Esophagus muscularis mucosa (tissue), 4 donors: ENCODE results near the gene BCAT1. TPM values are rescaled to one million over a fixed set of nuclear protein-coding genes. Genes with fewer than 3 reads are reported as not detected.
"Not testable (repeated sequence)": the region's sequence is repeated elsewhere in the genome, so short reads cannot be mapped to it uniquely, and the experiment has no call there.

Experiments used
- DNase-seq: peaks from one replicate; pipeline ENCODE4 v3.0.0-alpha.2; 2017; ENCODE audit errors: extremely low spot score
- H3K27ac ChIP-seq, 4 donors: fragments of 200-600 bp; sonication (generic); replicated peaks in 1 of 4; 1 replicate in 3 of 4; 2 replicates in 1 of 4; pipeline ENCODE4 v1.5.1; 2016 to 2019; ENCODE audit warnings: mild to moderate bottlenecking in 1 of 4
- H3K27me3 ChIP-seq, 4 donors: fragments of 200-600 bp; sonication (generic); one replicate each; pipeline versions ENCODE4 v1.5.1 to v1.6.0; 2016 to 2019
- H3K36me3 ChIP-seq, 4 donors: fragments of 200-600 bp; sonication (generic); one replicate each; pipeline ENCODE4 v1.5.1; 2016 to 2019
- H3K4me1 ChIP-seq, 4 donors: fragments of 200-600 bp; sonication (generic); one replicate each; pipeline ENCODE4 v1.5.1; 2016 to 2019
- H3K4me3 ChIP-seq, 4 donors: fragments of 200-600 bp; sonication (generic); 1 replicate in 2 of 4; 2 replicates in 2 of 4; pipeline ENCODE4 v1.5.1; 2016 to 2019; ENCODE audit warnings: mild to moderate bottlenecking in 4 of 4, moderate library complexity in 1 of 4
- H3K9me3 ChIP-seq, 4 donors: fragments of 200-600 bp; sonication (generic); 1 replicate in 3 of 4; 2 replicates in 1 of 4; pipeline ENCODE4 v1.5.1; 2016 to 2019
- CTCF ChIP-seq, 3 experiments: fragments of 200-600 bp in 2 of 3; fragments of 450-650 bp in 1 of 3; sonication (generic) in 2 of 3; IDR thresholded peaks; one replicate each; pipeline ENCODE4 v1.5.1; 2017 to 2019; ENCODE audit warnings: antibody characterized with exemption in 3 of 3, mild to moderate bottlenecking in 2 of 3, moderate library complexity in 1 of 3
- EP300 ChIP-seq: sonication (generic); formaldehyde crosslinking; IDR thresholded peaks from one replicate; pipeline ENCODE4 v1.6.1; 2017; ENCODE audit warnings: antibody characterized with exemption
- POLR2A ChIP-seq: fragments of 450-650 bp; IDR thresholded peaks from one replicate; pipeline ENCODE4 v1.6.1; 2017; ENCODE audit warnings: antibody characterized with exemption, moderate library complexity, mild to moderate bottlenecking, low read depth
- POLR2AphosphoS5 ChIP-seq, 2 donors: sonication (generic); formaldehyde crosslinking; IDR thresholded peaks; one replicate each; pipeline ENCODE4 v1.6.1; 2017; ENCODE audit warnings: antibody characterized with exemption in 2 of 2
- WGBS: methylation state at CpG from one replicate; pipeline ENCODE4 v1.1.5; 2018; 5-methylcytosine and 5-hydroxymethylcytosine counted together
- intact Hi-C: fragments of 100-400 bp; cut with DNase I; formaldehyde crosslinking; loops from one replicate; pipeline ENCODE4 v1.15.1; 2023
- total RNA-seq, 4 donors: library from RNA; depleted of rRNA; stranded (reverse); fragments of >200 nt; gene quantifications; one replicate each; pipeline versions ENCODE4 v1.1.0 to v1.2.1, GENCODE V29; 2016

Gene BCAT1
- total RNA-seq, 4 donors from 2014 or later, result 9.1 to 23.4 (median 14.7) TPM

DNA sequence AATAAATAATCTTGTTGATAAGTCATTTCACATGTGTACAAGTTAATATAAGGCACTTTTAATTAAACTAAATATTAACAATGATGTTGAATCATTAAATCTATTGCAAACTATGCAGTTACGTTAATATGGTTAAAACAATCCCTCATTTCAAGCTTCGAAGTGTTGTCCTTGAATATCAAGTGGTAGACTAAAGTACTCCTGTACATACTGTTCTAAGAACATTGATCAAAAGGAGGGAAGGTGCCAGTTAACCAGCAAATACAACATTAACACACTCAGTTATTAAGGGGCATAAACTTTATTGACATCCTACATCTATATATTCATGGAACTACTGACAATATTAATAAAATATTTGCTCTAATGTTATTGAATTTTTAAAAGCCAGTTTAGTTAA, 8.7 kb downstream of the BCAT1 start:
- no peak for DNase-seq
- H3K36me3 ChIP-seq, result no peaks in the 10 kb centered on the region
- H3K27ac ChIP-seq, result no peak overlapping the region
- H3K4me1 ChIP-seq, result no peaks in the 10 kb centered on the region
- no peak for TF ChIP-seq EP300
- TF ChIP-seq CTCF (IDR thresholded peaks at IDR 0.05), result no peak
- TF ChIP-seq POLR2A, result no peak
- no peak for TF ChIP-seq POLR2AphosphoS5 (IDR thresholded peaks at IDR 0.05)
- H3K9me3 ChIP-seq, result no peaks in the 10 kb centered on the region
- intact Hi-C loops, result no loop called here
- H3K4me3 ChIP-seq, result no peak overlapping the region
- 97% methylated on average over 2 of the region's 2 CpGs for WGBS
- no peaks in the 10 kb centered on the region for H3K27me3 ChIP-seq

GRCh38 chr12:24939551-24939950, 9.3 kb downstream of the BCAT1 start:
- H3K4me1 ChIP-seq, H3K36me3 ChIP-seq, H3K4me3 ChIP-seq, H3K9me3 ChIP-seq, H3K27me3 ChIP-seq, H3K27ac ChIP-seq, intact Hi-C loops, DNase-seq: not testable (repeated sequence)
- 95% methylated on average over 6 of the region's 6 CpGs for WGBS

DNA sequence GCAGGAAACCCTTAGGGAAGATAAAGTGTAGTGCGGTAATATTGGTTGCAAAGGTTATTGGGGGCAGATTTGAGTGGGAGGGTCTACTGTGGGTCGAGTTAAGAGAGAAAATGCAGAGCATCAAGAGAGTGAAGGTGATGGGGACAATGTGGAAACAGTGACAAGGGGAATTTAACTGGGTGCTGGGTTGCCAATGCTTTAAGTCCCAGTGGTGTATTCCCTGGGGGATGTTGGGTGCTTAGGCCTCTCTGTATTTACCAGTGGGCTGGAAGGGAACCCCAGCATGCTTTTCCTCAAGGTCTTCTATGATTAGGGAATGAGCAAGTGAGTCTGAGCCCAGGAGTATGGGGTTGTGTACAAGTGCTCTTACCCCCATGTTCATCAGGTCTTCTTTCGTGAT, 10.6 kb downstream of the BCAT1 start:
- WGBS, result 68% methylated on average over 3 of the region's 3 CpGs
- no peak overlapping the region for H3K27ac ChIP-seq
- H3K4me3 ChIP-seq, result no peak overlapping the region
- no peaks in the 10 kb centered on the region for H3K27me3 ChIP-seq
- no peaks in the 10 kb centered on the region for H3K4me1 ChIP-seq
- TF ChIP-seq EP300 (no peak), POLR2A (no peak), POLR2AphosphoS5 (IDR thresholded peaks at IDR 0.05) (no peak)
- no peaks in the 10 kb centered on the region for H3K36me3 ChIP-seq
- no peak for DNase-seq
- intact Hi-C loops, result no loop called here
- no peaks in the 10 kb centered on the region for H3K9me3 ChIP-seq

DNA sequence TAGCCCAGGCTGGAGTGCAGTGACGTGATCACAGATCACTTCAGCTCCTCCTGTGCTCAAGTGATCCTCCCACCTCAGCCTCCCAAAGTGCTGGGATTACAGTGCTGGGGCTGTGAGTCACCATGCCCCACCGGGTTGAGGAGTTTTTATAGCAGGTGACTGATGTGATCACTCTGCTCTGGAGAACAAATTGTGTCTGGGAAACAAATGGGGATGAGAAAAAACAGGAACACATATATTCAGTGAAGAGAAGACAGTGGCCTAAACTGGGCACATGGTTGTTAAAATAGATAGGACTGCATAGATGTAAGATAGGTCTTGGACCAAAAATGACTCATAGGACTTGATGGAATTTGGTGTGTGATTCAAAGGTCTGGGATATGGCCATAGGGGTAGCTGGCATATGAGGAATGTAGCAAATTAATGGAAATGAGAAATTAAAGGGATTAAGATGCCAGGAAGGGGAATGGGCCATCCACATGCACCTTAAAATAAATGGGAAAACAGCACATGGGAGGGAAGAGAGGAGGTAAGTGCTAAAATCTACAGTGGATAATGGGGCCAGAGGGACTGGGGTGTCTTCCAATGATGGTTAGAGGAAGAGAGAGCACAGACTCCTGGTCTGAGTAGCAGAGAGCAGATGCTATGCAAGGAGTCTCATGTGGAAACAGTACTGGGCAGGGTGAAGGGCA, 11.2 kb downstream of the BCAT1 start:
- H3K4me1 ChIP-seq, result no peaks in the 10 kb centered on the region
- 68% methylated on average over 2 of the region's 2 CpGs for WGBS
- no peaks in the 10 kb centered on the region for H3K9me3 ChIP-seq
- H3K27me3 ChIP-seq, result no peaks in the 10 kb centered on the region
- no peaks in the 10 kb centered on the region for H3K36me3 ChIP-seq
- intact Hi-C loops, result no loop called here
- no peak overlapping the region for H3K27ac ChIP-seq
- DNase-seq, result no peak
- no peak overlapping the region for H3K4me3 ChIP-seq
- TF ChIP-seq POLR2A, result no peak
- no peak for TF ChIP-seq CTCF (IDR thresholded peaks at IDR 0.05)
- TF ChIP-seq EP300, result no peak
- TF ChIP-seq POLR2AphosphoS5 (IDR thresholded peaks at IDR 0.05), result no peak

- no peaks in the 10 kb centered on the region for H3K9me3 ChIP-seq
- TF ChIP-seq POLR2AphosphoS5 (IDR thresholded peaks at IDR 0.05), result no peak
- TF ChIP-seq EP300, result no peak
- no peak for TF ChIP-seq CTCF (IDR thresholded peaks at IDR 0.05)
- no peak for TF ChIP-seq POLR2A
- H3K4me1 ChIP-seq, result no peaks in the 10 kb centered on the region
- H3K36me3 ChIP-seq, result no peaks in the 10 kb centered on the region
- DNase-seq, result peak; percentile 47
- WGBS, result 92% methylated on average over 10 of the region's 10 CpGs
- H3K4me3 ChIP-seq, result no peak overlapping the region
- intact Hi-C loops, result no loop called here
- H3K27ac ChIP-seq, result no peak overlapping the region
- no peaks in the 10 kb centered on the region for H3K27me3 ChIP-seq
Observed at GRCh38 chr12:24933694-24934407, 15.1 kb downstream of the BCAT1 start.
